CD8-positive, alpha-beta memory T cell (primary cell): ENCODE measurements around the gene FILIP1. TPM values are rescaled to one million over a fixed set of nuclear protein-coding genes. Genes with fewer than 3 reads are reported as not detected.

Source experiments
- CTCF ChIA-PET: fragments of 350-600 bp; sonication (Branson Sonifier 250); formaldehyde crosslinking; loops from one replicate; lab custom pipeline; 2021; ENCODE audit warnings: antibody characterized with exemption; lab: Charles Lee
- POLR2A ChIA-PET: fragments of 350-600 bp; sonication (Branson Sonifier 250); formaldehyde crosslinking; loops from one replicate; lab custom pipeline; 2021; ENCODE audit warnings: antibody characterized with exemption; lab: Charles Lee
- DNase-seq, 5 donors: peaks; one replicate each; pipeline versions ENCODE4 v3.0.0 to v3.0.0-alpha.2; 2020 to 2022; ENCODE audit warnings: mixed read lengths in 1 of 5
- H3K27ac ChIP-seq: one replicate; pipeline ENCODE4 v1.7.0; 2013; ENCODE audit warnings: low read depth, mild to moderate bottlenecking, low read length, moderate library complexity
- H3K27me3 ChIP-seq: 2 replicates; pipeline ENCODE4 v1.7.0; 2013; ENCODE audit warnings: low read length, mild to moderate bottlenecking; ENCODE audit not compliant: insufficient read depth, poor library complexity, severe bottlenecking
- H3K36me3 ChIP-seq: 2 replicates; pipeline ENCODE4 v1.7.0; 2013; ENCODE audit warnings: mild to moderate bottlenecking, low read length, moderate library complexity; ENCODE audit not compliant: insufficient read depth
- H3K4me1 ChIP-seq: 2 replicates; pipeline ENCODE4 v1.7.0; 2013; ENCODE audit warnings: mild to moderate bottlenecking, low read length, moderate library complexity; ENCODE audit not compliant: insufficient read depth
- H3K4me3 ChIP-seq: 2 replicates; pipeline ENCODE4 v1.7.0; 2013; ENCODE audit warnings: mild to moderate bottlenecking, low read length
- H3K9me3 ChIP-seq: 2 replicates; pipeline ENCODE4 v1.7.0; 2013; ENCODE audit warnings: mild to moderate bottlenecking, low read length
- H3K27ac Mint-ChIP-seq, 8 donors: one replicate each; pipeline ENCODE4 v1.8.0; 2020 to 2021; ENCODE audit warnings: mixed read lengths in 8 of 8, mild to moderate bottlenecking in 6 of 8, inconsistent platforms in 3 of 8, moderate library complexity in 3 of 8
- H3K27me3 Mint-ChIP-seq, 2 donors: one replicate each; pipeline ENCODE4 v1.8.0; 2020 to 2021; ENCODE audit warnings: mixed read lengths in 2 of 2, mild to moderate bottlenecking in 1 of 2, moderate library complexity in 1 of 2
- H3K36me3 Mint-ChIP-seq, 3 donors: one replicate each; pipeline ENCODE4 v1.8.0; 2020 to 2021; ENCODE audit warnings: mixed read lengths in 3 of 3, inconsistent platforms in 1 of 3, mild to moderate bottlenecking in 1 of 3
- H3K4me1 Mint-ChIP-seq, 3 donors: one replicate each; pipeline ENCODE4 v1.8.0; 2020 to 2021; ENCODE audit warnings: mixed read lengths in 3 of 3, inconsistent platforms in 1 of 3, mild to moderate bottlenecking in 1 of 3
- H3K4me3 Mint-ChIP-seq, 7 donors: one replicate each; pipeline ENCODE4 v1.8.0; 2020 to 2021; ENCODE audit warnings: mixed read lengths in 7 of 7, mild to moderate bottlenecking in 6 of 7, moderate library complexity in 4 of 7, inconsistent platforms in 2 of 7
- H3K9me3 Mint-ChIP-seq, 5 donors: one replicate each; pipeline ENCODE4 v1.8.0; 2020 to 2022; ENCODE audit warnings: mixed read lengths in 5 of 5, mild to moderate bottlenecking in 3 of 5, moderate library complexity in 2 of 5, inconsistent platforms in 1 of 5
- polyA plus RNA-seq: library from polyadenylated mRNA; unstranded; fragments of 300-500 nt; fragmentation: Illumina TruSeq; gene quantifications from one replicate; pipeline ENCODE4 v1.2.3, GENCODE V29; 2021
- total RNA-seq, 2 experiments: library from RNA; stranded (reverse); gene quantifications; one replicate each; pipeline ENCODE4 v1.2.3, GENCODE V29; 2021

Gene FILIP1
- total and polyA plus RNA-seq, 3 experiments from 2014 or later = not detected

- Mint-ChIP-seq H3K4me1 (peaks cover 68 to 89% (median 86%) of the 10 kb centered on the region in 3 donors), H3K27me3 (no peaks in the 10 kb centered on the region), H3K9me3 (no peaks in the 10 kb centered on the region), H3K4me3 (no peak overlapping the region), H3K27ac (peak overlapping the region in 7 of 8 donors; percentile 4 to 62 (median 13)), H3K36me3 (peaks cover 3 to 31% (median 6%) of the 10 kb centered on the region in 3 donors)
- H3K4me1 ChIP-seq = peaks cover 36% of the 10 kb centered on the region
- no peaks in the 10 kb centered on the region for H3K27me3 ChIP-seq
- no peak for DNase-seq
- no peak overlapping the region for H3K4me3 ChIP-seq
- ChIA-PET CTCF (interaction anchor here (1.4 kb wide), 1 partner anchor 9 kb away, joined by 5 read pairs; the partner anchor contains the start of gene TMEM30A), POLR2A (no interaction called here)
- no peak overlapping the region for H3K27ac ChIP-seq
- no peaks in the 10 kb centered on the region for H3K9me3 ChIP-seq
- H3K36me3 ChIP-seq = no peaks in the 10 kb centered on the region
Observed at GRCh38 chr6:75275067-75275466, 218.5 kb downstream of the FILIP1 start.

DNA sequence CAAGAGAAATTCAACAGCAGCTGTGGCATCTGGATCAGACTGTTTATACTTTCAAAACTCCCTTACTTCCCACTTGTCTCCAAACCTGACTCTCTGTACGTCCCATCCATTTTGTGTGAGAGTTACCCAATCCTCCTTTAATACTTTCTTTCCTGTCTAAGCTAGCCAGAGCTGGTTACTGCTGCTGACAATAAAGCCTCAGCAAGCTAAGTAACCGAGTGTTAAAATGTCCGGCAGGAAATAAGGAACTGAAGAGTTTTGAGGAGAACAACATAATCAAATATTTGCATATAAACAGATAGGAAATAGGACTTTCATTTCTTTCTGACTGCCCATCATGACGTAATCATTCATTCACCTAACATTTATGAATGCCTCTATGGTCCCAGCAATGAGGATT is 220.6 kb downstream of the FILIP1 start:
- Histone ChIP-seq H3K4me3 (no peak overlapping the region), H3K27me3 (no peaks in the 10 kb centered on the region), H3K9me3 (no peaks in the 10 kb centered on the region), H3K27ac (no peak overlapping the region), H3K36me3 (no peaks in the 10 kb centered on the region), H3K4me1 (peaks cover 17% of the 10 kb centered on the region)
- Mint-ChIP-seq H3K4me3 (no peak overlapping the region), H3K9me3 (no peaks in the 10 kb centered on the region), H3K27ac (peak overlapping the region in 2 of 8 donors; percentile 7 to 19), H3K4me1 (peaks cover 66 to 87% (median 85%) of the 10 kb centered on the region in 3 donors), H3K36me3 (peaks cover 3 to 31% (median 6%) of the 10 kb centered on the region in 3 donors), H3K27me3 (no peaks in the 10 kb centered on the region)
- CTCF ChIA-PET = no interaction called here
- DNase-seq = no peak
- POLR2A ChIA-PET = no interaction called here

GRCh38 chr6:75272145-75272840 is 221.3 kb downstream of the FILIP1 start:
- Histone ChIP-seq H3K27me3 (no peaks in the 10 kb centered on the region), H3K27ac (no peak overlapping the region), H3K36me3 (no peaks in the 10 kb centered on the region), H3K4me1 (peaks cover 17% of the 10 kb centered on the region), H3K4me3 (no peak overlapping the region), H3K9me3 (no peaks in the 10 kb centered on the region)
- CTCF ChIA-PET = interaction anchor here (0.8 kb wide), 1 partner anchor 25 kb away, joined by 3 read pairs; no protein-coding TSS in a partner anchor
- no peaks in the 10 kb centered on the region for H3K9me3 Mint-ChIP-seq
- DNase-seq = no peak
- no peak overlapping the region for H3K4me3 Mint-ChIP-seq
- peaks cover 3 to 31% (median 6%) of the 10 kb centered on the region in 3 donors for H3K36me3 Mint-ChIP-seq
- H3K27me3 Mint-ChIP-seq = no peaks in the 10 kb centered on the region
- peak overlapping the region in 2 of 8 donors; percentile 7 to 59 for H3K27ac Mint-ChIP-seq
- H3K4me1 Mint-ChIP-seq = peaks cover 70 to 90% (median 87%) of the 10 kb centered on the region in 3 donors
- POLR2A ChIA-PET = no interaction called here

DNA sequence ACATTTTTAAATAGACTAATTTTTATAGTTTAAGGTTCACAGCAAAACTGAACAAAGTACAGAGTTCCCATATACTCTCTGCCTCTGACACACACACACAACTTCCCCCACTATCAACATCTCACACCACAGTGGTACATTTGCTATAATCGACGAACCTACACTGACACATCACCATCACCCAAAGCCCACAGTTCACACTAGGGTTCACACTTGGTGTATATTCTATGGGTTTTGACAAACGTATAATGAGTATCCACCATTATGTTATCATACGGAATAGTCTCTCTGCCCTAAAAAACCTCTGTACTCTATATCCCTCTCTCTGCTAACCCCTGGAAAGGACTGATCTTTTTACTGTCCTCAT is 224.6 kb downstream of the FILIP1 start:
- no peak overlapping the region for H3K27ac ChIP-seq
- no peaks in the 10 kb centered on the region for H3K9me3 ChIP-seq
- no peaks in the 10 kb centered on the region for H3K36me3 ChIP-seq
- Mint-ChIP-seq H3K9me3 (no peaks in the 10 kb centered on the region), H3K4me3 (no peak overlapping the region), H3K27ac (peak overlapping the region in 7 of 8 donors; percentile 5 to 58 (median 26)), H3K4me1 (peaks cover 48 to 71% (median 60%) of the 10 kb centered on the region in 3 donors), H3K27me3 (no peaks in the 10 kb centered on the region), H3K36me3 (peaks cover 6 to 30% (median 6%) of the 10 kb centered on the region in 3 donors)
- ChIA-PET CTCF (interaction anchor here (1.0 to 1.4 kb wide), 2 partner anchors 14 to 258 kb away, joined by 4 to 6 read pairs; no protein-coding TSS in a partner anchor), POLR2A (no interaction called here)
- H3K4me1 ChIP-seq = peaks cover 12% of the 10 kb centered on the region
- no peak overlapping the region for H3K4me3 ChIP-seq
- DNase-seq = no peak
- no peaks in the 10 kb centered on the region for H3K27me3 ChIP-seq

GRCh38 chr6:75268121-75268987 is 225.2 kb downstream of the FILIP1 start:
- Histone ChIP-seq H3K4me1 (peaks cover 8% of the 10 kb centered on the region), H3K4me3 (no peak overlapping the region), H3K27ac (no peak overlapping the region), H3K27me3 (no peaks in the 10 kb centered on the region), H3K9me3 (no peaks in the 10 kb centered on the region), H3K36me3 (no peaks in the 10 kb centered on the region)
- H3K4me1 Mint-ChIP-seq = peaks cover 45 to 68% (median 56%) of the 10 kb centered on the region in 3 donors
- ChIA-PET POLR2A (interaction anchor here (0.6 kb wide), 1 partner anchor 345 kb away, joined by 3 read pairs; no protein-coding TSS in a partner anchor), CTCF (interaction anchor here (1.0 to 1.4 kb wide), 4 partner anchors 15 to 334 kb away, joined by 3 to 6 read pairs (median 4); no protein-coding TSS in a partner anchor)
- H3K9me3 Mint-ChIP-seq = no peaks in the 10 kb centered on the region
- DNase-seq = no peak
- H3K27ac Mint-ChIP-seq = peak overlapping the region; percentile 5 to 58 (median 34)
- H3K4me3 Mint-ChIP-seq = no peak overlapping the region
- H3K27me3 Mint-ChIP-seq = no peaks in the 10 kb centered on the region
- H3K36me3 Mint-ChIP-seq = peaks cover 6 to 35% (median 6%) of the 10 kb centered on the region in 3 donors

GRCh38 chr6:75267461-75267860 is 226.1 kb downstream of the FILIP1 start:
- H3K4me3 Mint-ChIP-seq = no peak overlapping the region
- Histone ChIP-seq H3K27me3 (no peaks in the 10 kb centered on the region), H3K4me3 (no peak overlapping the region), H3K9me3 (no peaks in the 10 kb centered on the region), H3K4me1 (peaks cover 8% of the 10 kb centered on the region), H3K27ac (no peak overlapping the region), H3K36me3 (no peaks in the 10 kb centered on the region)
- ChIA-PET CTCF (interaction anchor here (1.1 to 1.6 kb wide), 4 partner anchors 16 to 423 kb away, joined by 3 to 6 read pairs (median 4); no protein-coding TSS in a partner anchor), POLR2A (interaction anchor here (0.6 kb wide), 1 partner anchor 346 kb away, joined by 3 read pairs; no protein-coding TSS in a partner anchor)
- DNase-seq = no peak
- H3K4me1 Mint-ChIP-seq = peaks cover 45 to 68% (median 48%) of the 10 kb centered on the region in 3 donors
- H3K27me3 Mint-ChIP-seq = no peaks in the 10 kb centered on the region
- H3K9me3 Mint-ChIP-seq = no peaks in the 10 kb centered on the region
- H3K36me3 Mint-ChIP-seq = peaks cover 3 to 36% (median 12%) of the 10 kb centered on the region in 3 donors
- H3K27ac Mint-ChIP-seq = peak overlapping the region in 1 of 8 donors; percentile 18

GRCh38 chr6:75266716-75267291 is 226.8 kb downstream of the FILIP1 start:
- no peaks in the 10 kb centered on the region for H3K27me3 Mint-ChIP-seq
- Histone ChIP-seq H3K4me3 (no peak overlapping the region), H3K36me3 (no peaks in the 10 kb centered on the region), H3K4me1 (peaks cover 8% of the 10 kb centered on the region), H3K27me3 (no peaks in the 10 kb centered on the region), H3K9me3 (no peaks in the 10 kb centered on the region), H3K27ac (no peak overlapping the region)
- no peaks in the 10 kb centered on the region for H3K9me3 Mint-ChIP-seq
- H3K27ac Mint-ChIP-seq = peak overlapping the region in 2 of 8 donors; percentile 7 to 34
- ChIA-PET POLR2A (no interaction called here), CTCF (interaction anchor here (1.1 to 1.6 kb wide), 2 partner anchors 336 to 424 kb away, joined by 3 to 4 read pairs; no protein-coding TSS in a partner anchor)
- peak in 2 of 5 donors; percentile 35 to 40 for DNase-seq
- peaks cover 42 to 61% (median 42%) of the 10 kb centered on the region in 3 donors for H3K4me1 Mint-ChIP-seq
- H3K4me3 Mint-ChIP-seq = no peak overlapping the region
- peaks cover 0 to 32% (median 12%) of the 10 kb centered on the region in 3 donors for H3K36me3 Mint-ChIP-seq
